Neural crest cell (in vitro differentiated cells): ENCODE results near the gene RHCG. TPM values are rescaled to one million over a fixed set of nuclear protein-coding genes. Genes with fewer than 3 reads are reported as not detected.

Experiments used
- DNase-seq: peaks from one replicate; pipeline ENCODE4 v3.0.0; 2021; ENCODE audit warnings: low read depth, mixed read lengths, low spot score
- H3K27ac Mint-ChIP-seq: one replicate; pipeline ENCODE4 v1.8.0; 2021; ENCODE audit warnings: mild to moderate bottlenecking, mixed read lengths; ENCODE audit not compliant: unreplicated experiment
- H3K27me3 Mint-ChIP-seq: 2 replicates; pipeline ENCODE4 v1.8.0; 2021; ENCODE audit warnings: low read depth, mild to moderate bottlenecking, mixed read lengths
- H3K36me3 Mint-ChIP-seq: 2 replicates; pipeline ENCODE4 v1.8.0; 2021; ENCODE audit warnings: low read depth, mild to moderate bottlenecking, mixed read lengths
- H3K4me1 Mint-ChIP-seq: 2 replicates; pipeline ENCODE4 v1.8.0; 2021; ENCODE audit warnings: mixed read lengths
- H3K4me3 Mint-ChIP-seq: one replicate; pipeline ENCODE4 v1.8.0; 2021; ENCODE audit warnings: mild to moderate bottlenecking, mixed read lengths
- H3K9me3 Mint-ChIP-seq: 2 replicates; pipeline ENCODE4 v1.8.0; 2021; ENCODE audit warnings: mixed read lengths
- total RNA-seq: library from RNA; stranded (reverse); gene quantifications from 2 replicates; pipeline ENCODE4 v1.2.1, GENCODE V29; 2021
- TF ChIP-seq, protein P1 (sequence below): fragments of 200-600 bp; sonication (generic); conservative IDR thresholded peaks from 2 replicates; pipeline ENCODE4 v1.5.0; 2021; ENCODE audit warnings: antibody characterized with exemption, mild to moderate bottlenecking

RHCG gene
- total RNA-seq, 1 donor from 2014 or later = not detected

DNA sequence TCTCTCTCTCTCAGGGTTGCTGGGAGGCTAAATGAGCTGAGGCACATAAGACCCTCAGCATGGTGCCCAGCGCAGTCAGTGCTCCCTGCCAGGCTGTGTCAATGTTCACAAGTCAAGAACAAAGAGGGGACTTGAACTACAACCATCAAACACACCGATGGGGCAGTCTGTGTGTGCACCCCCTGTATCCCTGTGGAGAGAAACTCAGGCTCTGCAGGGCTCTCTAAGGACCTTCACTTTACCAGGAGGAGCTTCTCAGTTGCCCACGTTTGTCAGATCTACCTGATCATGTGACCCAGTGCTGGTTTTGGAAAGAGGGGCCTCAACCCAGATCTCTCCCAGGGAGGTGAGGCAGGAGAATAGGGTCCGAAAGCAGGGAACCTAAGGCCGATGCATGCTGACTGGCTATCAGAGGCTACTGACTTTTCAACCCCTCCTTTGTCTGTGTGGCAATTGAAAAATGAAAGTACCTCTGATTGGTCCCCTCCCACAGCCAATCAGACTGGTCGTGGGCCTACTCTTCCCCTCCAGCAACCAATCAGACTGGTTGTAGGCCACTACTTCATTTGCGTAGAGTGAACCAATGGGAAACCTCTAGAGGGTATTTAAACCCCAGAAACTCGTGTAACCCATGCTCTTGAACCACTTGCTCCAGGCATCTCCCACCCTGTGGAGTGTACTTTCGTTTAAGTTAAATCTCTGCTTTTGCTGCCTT, 34.0 kb downstream of the RHCG start:
- H3K4me1 Mint-ChIP-seq = peaks cover 22% of the 10 kb centered on the region
- TF ChIP-seq, protein P1, sequence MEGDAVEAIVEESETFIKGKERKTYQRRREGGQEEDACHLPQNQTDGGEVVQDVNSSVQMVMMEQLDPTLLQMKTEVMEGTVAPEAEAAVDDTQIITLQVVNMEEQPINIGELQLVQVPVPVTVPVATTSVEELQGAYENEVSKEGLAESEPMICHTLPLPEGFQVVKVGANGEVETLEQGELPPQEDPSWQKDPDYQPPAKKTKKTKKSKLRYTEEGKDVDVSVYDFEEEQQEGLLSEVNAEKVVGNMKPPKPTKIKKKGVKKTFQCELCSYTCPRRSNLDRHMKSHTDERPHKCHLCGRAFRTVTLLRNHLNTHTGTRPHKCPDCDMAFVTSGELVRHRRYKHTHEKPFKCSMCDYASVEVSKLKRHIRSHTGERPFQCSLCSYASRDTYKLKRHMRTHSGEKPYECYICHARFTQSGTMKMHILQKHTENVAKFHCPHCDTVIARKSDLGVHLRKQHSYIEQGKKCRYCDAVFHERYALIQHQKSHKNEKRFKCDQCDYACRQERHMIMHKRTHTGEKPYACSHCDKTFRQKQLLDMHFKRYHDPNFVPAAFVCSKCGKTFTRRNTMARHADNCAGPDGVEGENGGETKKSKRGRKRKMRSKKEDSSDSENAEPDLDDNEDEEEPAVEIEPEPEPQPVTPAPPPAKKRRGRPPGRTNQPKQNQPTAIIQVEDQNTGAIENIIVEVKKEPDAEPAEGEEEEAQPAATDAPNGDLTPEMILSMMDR = no peak
- no peaks in the 10 kb centered on the region for H3K36me3 Mint-ChIP-seq
- no peak for DNase-seq
- H3K27me3 Mint-ChIP-seq = peaks cover 71% of the 10 kb centered on the region
- no peak overlapping the region for H3K4me3 Mint-ChIP-seq
- H3K9me3 Mint-ChIP-seq = no peaks in the 10 kb centered on the region
- no peak overlapping the region for H3K27ac Mint-ChIP-seq

DNA sequence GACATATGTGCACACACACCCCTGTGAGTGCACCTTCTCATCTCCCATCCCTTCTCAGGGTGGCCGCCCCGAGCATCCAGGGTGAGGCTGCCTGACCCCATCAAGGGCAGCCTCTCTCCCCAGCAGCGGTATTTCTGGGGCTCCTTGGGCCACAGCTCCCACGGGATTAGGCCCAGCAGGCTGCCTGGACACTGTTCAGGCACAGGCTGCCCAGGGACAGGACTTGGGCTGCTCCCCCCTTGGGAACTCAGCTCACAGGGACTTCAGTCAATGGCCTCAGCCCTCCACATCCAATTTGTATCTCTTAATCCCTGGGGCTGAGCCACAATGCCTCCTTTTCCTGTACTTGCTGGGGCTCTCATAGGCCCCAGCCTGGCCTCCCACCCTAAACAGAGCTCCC, 35.0 kb downstream of the RHCG start:
- peaks cover 26% of the 10 kb centered on the region for H3K4me1 Mint-ChIP-seq
- peaks cover 76% of the 10 kb centered on the region for H3K27me3 Mint-ChIP-seq
- no peaks in the 10 kb centered on the region for H3K36me3 Mint-ChIP-seq
- TF ChIP-seq, protein P1 = no peak
- no peak overlapping the region for H3K4me3 Mint-ChIP-seq
- peaks cover 3% of the 10 kb centered on the region for H3K9me3 Mint-ChIP-seq
- no peak for DNase-seq
- no peak overlapping the region for H3K27ac Mint-ChIP-seq

GRCh38 chr15:89460048-89460447, 36.3 kb downstream of the RHCG start:
- peaks cover 74% of the 10 kb centered on the region for H3K27me3 Mint-ChIP-seq

GRCh38 chr15:89459271-89460038, 36.9 kb downstream of the RHCG start:
- DNase-seq = no peak
- H3K27me3 Mint-ChIP-seq = peaks cover 74% of the 10 kb centered on the region
- TF ChIP-seq, protein P1 = no peak
- no peak overlapping the region for H3K27ac Mint-ChIP-seq
- H3K4me3 Mint-ChIP-seq = no peak overlapping the region
- peaks cover 26% of the 10 kb centered on the region for H3K4me1 Mint-ChIP-seq
- no peaks in the 10 kb centered on the region for H3K36me3 Mint-ChIP-seq
- peaks cover 3% of the 10 kb centered on the region for H3K9me3 Mint-ChIP-seq

More at GRCh38 chr15:89460048-89460447, 36.3 kb downstream of the RHCG start:
- Mint-ChIP-seq H3K9me3 (peaks cover 3% of the 10 kb centered on the region), H3K27ac (no peak overlapping the region), H3K4me3 (no peak overlapping the region), H3K4me1 (peaks cover 26% of the 10 kb centered on the region), H3K36me3 (no peaks in the 10 kb centered on the region)
- TF ChIP-seq, protein P1 = no peak
- DNase-seq = no peak

GRCh38 chr15:89458440-89458839, 37.9 kb downstream of the RHCG start:
- H3K9me3 Mint-ChIP-seq = peaks cover 3% of the 10 kb centered on the region
- no peak overlapping the region for H3K27ac Mint-ChIP-seq
- peaks cover 74% of the 10 kb centered on the region for H3K27me3 Mint-ChIP-seq

More at GRCh38 chr15:89458440-89458839, 37.9 kb downstream of the RHCG start:
- Mint-ChIP-seq H3K4me3 (no peak overlapping the region), H3K4me1 (peaks cover 26% of the 10 kb centered on the region), H3K36me3 (no peaks in the 10 kb centered on the region)
- no peak for DNase-seq
- TF ChIP-seq, protein P1 = no peak
